Heart left ventricle (tissue), 16 donors: ENCODE data around the gene C3orf49. TPM values are rescaled to one million over a fixed set of nuclear protein-coding genes. Genes with fewer than 3 reads are reported as not detected.

ENCODE experiments used
- ATAC-seq, 4 donors: fragments of 200-7000 bp; cut with Tn5 transposase; one replicate each; pipeline ENCODE4 v1.9.1; 2020 to 2022; ENCODE audit warnings: moderate library complexity in 4 of 4, mild to moderate bottlenecking in 3 of 4, moderate number of reproducible peaks in 1 of 4
- DNase-seq, 5 donors: peaks; one replicate each; pipeline ENCODE4 v3.0.0-alpha.2; 2020
- H3K27ac ChIP-seq, 12 donors: fragments of 200-600 bp; sonication (generic) in 4 of 12; one replicate each; pipeline versions ENCODE4 v1.5.0 to v1.8.0; 2016 to 2022; ENCODE audit warnings: mild to moderate bottlenecking in 2 of 12
- H3K27me3 ChIP-seq, 9 donors: fragments of 200-600 bp; sonication (generic) in 2 of 9; one replicate each; pipeline versions ENCODE4 v1.5.1 to v1.8.0; 2016 to 2022; ENCODE audit warnings: mild to moderate bottlenecking in 3 of 9
- H3K36me3 ChIP-seq, 9 donors: fragments of 200-600 bp; sonication (generic) in 2 of 9; one replicate each; pipeline versions ENCODE4 v1.5.0 to v1.8.0; 2018 to 2022; ENCODE audit warnings: mild to moderate bottlenecking in 2 of 9
- H3K4me1 ChIP-seq, 12 donors: fragments of 200-600 bp; sonication (generic) in 4 of 12; one replicate each; pipeline versions ENCODE4 v1.5.0 to v1.8.0; 2016 to 2022; ENCODE audit warnings: mild to moderate bottlenecking in 3 of 12
- H3K4me3 ChIP-seq, 12 donors: fragments of 200-600 bp; sonication (generic) in 4 of 12; one replicate each; pipeline versions ENCODE4 v1.5.0 to v1.8.0; 2017 to 2022; ENCODE audit warnings: mild to moderate bottlenecking in 9 of 12, moderate library complexity in 4 of 12
- H3K9me3 ChIP-seq, 12 donors: fragments of 200-600 bp; sonication (generic) in 4 of 12; one replicate each; pipeline versions ENCODE4 v1.5.0 to v1.8.0; 2016 to 2022; ENCODE audit warnings: mild to moderate bottlenecking in 1 of 12
- CTCF ChIP-seq, 12 donors: fragments of 200-600 bp; sonication (generic) in 4 of 12; IDR thresholded peaks; one replicate each; pipeline versions ENCODE4 v1.5.0 to v1.8.0; 2018 to 2022; ENCODE audit warnings: antibody characterized with exemption in 12 of 12, mild to moderate bottlenecking in 5 of 12
- POLR2A ChIP-seq, 2 donors: fragments of 450-650 bp; IDR thresholded peaks; one replicate each; pipeline ENCODE4 v1.6.1; 2017; ENCODE audit warnings: antibody characterized with exemption in 2 of 2, mild to moderate bottlenecking in 2 of 2, moderate library complexity in 2 of 2
- WGBS, 4 donors: extraction: QIAGEN DNeasy Blood & Tissue Kit in 2 of 4; methylation state at CpG; one replicate each; pipeline versions ENCODE4 v1.1.5 to v1.1.7; 2013 to 2018; 5-methylcytosine and 5-hydroxymethylcytosine counted together
- intact Hi-C, 10 donors: fragments of 100-400 bp; cut with DNase I; formaldehyde crosslinking; loops; one replicate each; pipeline versions ENCODE4 v1.11.1 to v1.14.2; 2022
- polyA plus RNA-seq, 2 donors: library from polyadenylated mRNA; stranded (reverse); fragments of 200-250 nt; gene quantifications; one replicate each; pipeline ENCODE4 v1.2.3, GENCODE V29; 2013
- total RNA-seq, 9 donors: library from RNA; depleted of rRNA in 2 of 9; stranded (reverse); fragments of >200 nt in 2 of 9; fragmentation: NEBNext Ultra II Directional in 3 of 9; extraction: Animal tissue kit (Norgen Biotek cat#: 25700) in 3 of 9; gene quantifications; one replicate each; pipeline versions ENCODE4 v1.1.0 to v1.2.4, GENCODE V29; 2016 to 2023
- donor health status: ischemic (EF 13 %, LVEDD 7.1; RV severe dilation, severe dysfunction).
- donor health status: healthy with polysubstance abuse.
- donor health status: DM: no; HTN: yes; CAD: no.
- donor health status: DM: no; HTN: no; CAD: no.
- donor health status: ischemic (EF 25% LVEDD 6.9; RV normal size, moderate dysfunction).
- donor health status: ischemic (EF 25% LVEDD 5.7; RV mildly dilated, moderate dysfunction).
- donor health status: healthy.
- donor health status: DM: yes; HTN: yes; CAD: no.
- donor health status: ischemic (EF 35%, LVEDD 5.7; RV mildly dilated, moderate dysfunction).
- donor health status: nonischemic (EF 11% LVEDD 7.7; RV severe dilation, severe dysfunction).
- donor health status: DM: yes; HTN: yes; CAD: no.
- donor health status: PGD.
- donor health status: ischemic (EF 29% LVEDD 5.4; RV normal size, mild dysfunction).
- donor health status: nonischemic (EF 23%, LVEDD 6.1; RV moderate dilation, normal function).

Gene C3orf49
- total and polyA plus RNA-seq, 11 donors = not detected

GRCh38 chr3:63830526-63830925 is 11.4 kb downstream of the C3orf49 start:
- ATAC-seq = no peak
- Histone ChIP-seq H3K4me1 (no peaks in the 10 kb centered on the region), H3K4me3 (no peak overlapping the region), H3K27me3 (no peaks in the 10 kb centered on the region), H3K9me3 (no peaks in the 10 kb centered on the region), H3K27ac (no peak overlapping the region), H3K36me3 (peaks cover 3 to 86% (median 62%) of the 10 kb centered on the region in 9 donors)
- WGBS, 4 donors = 90 to 95% (median 95%) methylated on average over 6 of the region's 6 CpGs
- intact Hi-C loops = no loop called here
- no peak for DNase-seq
- TF ChIP-seq POLR2A (IDR thresholded peaks at IDR 0.05) = no peak
- no peak for TF ChIP-seq CTCF (IDR thresholded peaks at IDR 0.05)

- no peaks in the 10 kb centered on the region for H3K9me3 ChIP-seq
- H3K36me3 ChIP-seq = peaks cover 3 to 99% (median 67%) of the 10 kb centered on the region in 9 donors
- no peaks in the 10 kb centered on the region for H3K27me3 ChIP-seq
- TF ChIP-seq CTCF (IDR thresholded peaks at IDR 0.05) (no peak), POLR2A (IDR thresholded peaks at IDR 0.05) (no peak)
- 89 to 93% (median 91%) methylated on average over 6 of the region's 6 CpGs for WGBS, 4 donors
- no peak for ATAC-seq
- intact Hi-C loops = no loop called here
- no peak for DNase-seq
- no peaks in the 10 kb centered on the region for H3K4me1 ChIP-seq
- no peak overlapping the region for H3K4me3 ChIP-seq
- no peak overlapping the region for H3K27ac ChIP-seq
These were observed 13.3 kb downstream of the C3orf49 start for GRCh38 chr3:63832395-63832794.

GRCh38 chr3:63841704-63842103 is 22.6 kb downstream of the C3orf49 start:
- intact Hi-C loops = no loop called here
- Histone ChIP-seq H3K27ac (no peak overlapping the region), H3K27me3 (no peaks in the 10 kb centered on the region), H3K36me3 (peaks cover 0 to 15% (median 1%) of the 10 kb centered on the region in 9 donors), H3K9me3 (peaks cover 0 to 10% (median 0%) of the 10 kb centered on the region in 12 donors), H3K4me3 (no peak overlapping the region), H3K4me1 (peaks cover 0 to 5% (median 0%) of the 10 kb centered on the region in 12 donors)
- no peak for DNase-seq
- ATAC-seq = no peak
- 0 to 48% (median 0%) methylated on average over 1 of the region's 1 CpG for WGBS, 4 donors
- TF ChIP-seq POLR2A (IDR thresholded peaks at IDR 0.05) = no peak

GRCh38 chr3:63842127-63842526 is 23.0 kb downstream of the C3orf49 start:
- TF ChIP-seq POLR2A (IDR thresholded peaks at IDR 0.05) (no peak), CTCF (IDR thresholded peaks at IDR 0.05) (no peak)
- DNase-seq = no peak

GRCh38 chr3:63845215-63845614 is 26.1 kb downstream of the C3orf49 start:
- Histone ChIP-seq H3K9me3 (peaks cover 0 to 10% (median 0%) of the 10 kb centered on the region in 12 donors), H3K4me3 (no peak overlapping the region), H3K4me1 (peaks cover 0 to 5% (median 0%) of the 10 kb centered on the region in 12 donors), H3K27me3 (no peaks in the 10 kb centered on the region), H3K27ac (no peak overlapping the region), H3K36me3 (no peaks in the 10 kb centered on the region)
- WGBS, 4 donors = 77 to 84% (median 80%) methylated on average over 3 to 4 of the region's 4 CpGs
- ATAC-seq = no peak
- no peak for DNase-seq
- no peak for TF ChIP-seq CTCF (IDR thresholded peaks at IDR 0.05)
- no peak for TF ChIP-seq POLR2A (IDR thresholded peaks at IDR 0.05)
- intact Hi-C loops = no loop called here

More at GRCh38 chr3:63842127-63842526, 23.0 kb downstream of the C3orf49 start:
- peaks cover 0 to 5% (median 0%) of the 10 kb centered on the region in 12 donors for H3K4me1 ChIP-seq
- intact Hi-C loops = no loop called here
- peaks cover 0 to 10% (median 0%) of the 10 kb centered on the region in 12 donors for H3K9me3 ChIP-seq
- no peak for ATAC-seq
- H3K27ac ChIP-seq = no peak overlapping the region
- no peak overlapping the region for H3K4me3 ChIP-seq
- H3K36me3 ChIP-seq = peaks cover 0 to 12% (median 0%) of the 10 kb centered on the region in 9 donors
- H3K27me3 ChIP-seq = no peaks in the 10 kb centered on the region
